HG03064 (cell line): ENCODE results near the gene TBX20.
"Not testable (repeated sequence)": the region's sequence is repeated elsewhere in the genome, so short reads cannot be mapped to it uniquely, and the experiment has no call there.

ENCODE experiments used
- ATAC-seq: cut with Tn5 transposase; IDR thresholded peaks from one replicate; pipeline ENCODE4 v1.9.1; 2021; ENCODE audit warnings: low read depth; ENCODE audit not compliant: unreplicated experiment

The TBX20 gene

DNA sequence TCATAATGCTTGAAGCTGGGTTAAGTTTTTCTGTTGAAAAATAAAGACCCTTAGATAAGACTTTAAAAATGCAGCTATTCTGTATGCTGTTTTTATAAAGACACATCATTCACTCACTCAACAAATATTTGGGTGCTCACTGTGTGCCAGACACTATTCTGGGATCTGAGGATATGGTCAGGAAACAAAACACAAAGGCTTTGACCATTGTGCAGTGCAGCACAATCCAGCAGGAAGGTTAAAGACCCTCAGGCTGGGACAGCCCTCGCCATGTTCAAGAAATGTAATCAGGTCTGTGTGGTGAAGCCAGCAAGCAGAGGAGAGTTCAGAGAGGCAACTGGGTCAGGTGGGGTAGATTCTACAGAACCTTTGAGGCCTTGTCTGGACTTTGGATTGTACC, 31.5 kb downstream of the TBX20 start:
- ATAC-seq: not testable (repeated sequence)

DNA sequence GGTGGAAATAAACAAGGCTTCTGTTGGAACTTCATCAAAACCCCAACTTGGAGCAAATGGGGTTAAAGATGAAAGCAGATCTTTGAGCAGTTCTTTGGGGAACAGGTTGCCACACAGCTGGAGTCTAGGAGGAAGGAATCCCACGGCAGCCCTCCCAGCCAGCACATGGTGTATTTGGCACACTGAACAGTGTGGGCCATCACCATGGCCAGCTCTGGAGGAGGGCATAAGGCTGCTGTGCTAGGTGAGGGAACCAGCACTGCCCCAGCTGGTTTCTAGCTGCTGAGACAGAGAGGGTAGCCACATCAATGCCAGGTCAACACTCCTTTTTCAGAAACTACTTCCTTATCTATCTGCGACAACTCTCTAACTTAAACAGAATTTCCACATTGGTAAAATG, 33.7 kb downstream of the TBX20 start:
- not testable (repeated sequence) for ATAC-seq

DNA sequence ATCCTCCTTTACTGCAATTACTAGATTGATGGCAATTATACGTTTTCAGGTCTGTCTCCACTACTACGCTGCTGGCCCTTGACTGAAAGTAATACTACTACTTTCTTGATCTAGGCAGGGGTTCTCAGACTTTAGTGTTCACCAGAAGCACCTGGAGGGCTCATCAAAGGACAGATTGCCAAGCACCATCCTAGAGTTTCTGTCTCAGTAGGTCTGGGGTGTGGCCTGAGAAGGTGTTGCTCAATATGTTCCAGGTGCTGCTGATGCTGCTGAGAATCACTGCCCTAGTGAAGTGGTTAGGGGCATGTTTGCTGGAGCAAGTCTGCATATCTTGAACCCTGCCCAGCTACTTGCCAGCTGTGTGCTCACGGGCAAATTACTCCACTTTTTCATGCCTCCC, 37.9 kb downstream of the TBX20 start:
- ATAC-seq: not testable (repeated sequence)

DNA sequence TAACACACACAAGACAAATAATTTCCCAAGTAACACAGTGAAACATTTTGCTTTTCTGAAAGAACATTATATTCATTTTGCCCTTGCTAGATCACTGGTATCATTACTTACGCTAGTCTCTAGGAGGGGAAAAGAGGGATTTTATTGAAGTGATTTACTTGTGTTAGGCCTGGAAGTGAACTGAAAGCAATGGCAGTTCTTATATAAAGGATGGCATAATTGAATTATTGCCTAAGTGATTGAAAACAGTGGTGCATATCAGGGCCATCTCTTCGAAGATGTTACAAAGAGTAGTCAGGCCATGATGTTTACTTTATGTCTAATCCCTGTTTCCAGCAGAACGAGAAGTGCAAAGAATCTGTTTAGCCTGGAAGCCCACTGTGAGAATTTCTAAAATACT, 38.8 kb downstream of the TBX20 start:
- ATAC-seq: not testable (repeated sequence)

DNA sequence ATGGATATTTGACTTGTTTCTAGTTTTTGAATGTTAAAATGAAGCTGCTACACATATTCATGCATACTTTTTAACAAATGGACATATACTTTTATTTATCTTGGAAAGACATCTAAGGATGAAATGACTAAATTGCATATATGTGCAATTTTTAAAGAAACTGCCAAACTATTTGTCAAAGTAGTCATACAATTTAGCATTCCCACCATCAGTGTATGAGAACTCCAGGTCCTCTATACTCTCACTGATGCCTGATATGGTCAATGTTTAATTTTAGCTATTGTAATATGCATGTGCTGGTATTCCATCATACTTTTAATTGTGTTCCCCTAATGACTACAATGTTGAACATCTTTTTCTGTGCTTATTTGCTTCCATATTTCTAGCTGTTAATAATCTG, 47.0 kb downstream of the TBX20 start:
- ATAC-seq: not testable (repeated sequence)

DNA sequence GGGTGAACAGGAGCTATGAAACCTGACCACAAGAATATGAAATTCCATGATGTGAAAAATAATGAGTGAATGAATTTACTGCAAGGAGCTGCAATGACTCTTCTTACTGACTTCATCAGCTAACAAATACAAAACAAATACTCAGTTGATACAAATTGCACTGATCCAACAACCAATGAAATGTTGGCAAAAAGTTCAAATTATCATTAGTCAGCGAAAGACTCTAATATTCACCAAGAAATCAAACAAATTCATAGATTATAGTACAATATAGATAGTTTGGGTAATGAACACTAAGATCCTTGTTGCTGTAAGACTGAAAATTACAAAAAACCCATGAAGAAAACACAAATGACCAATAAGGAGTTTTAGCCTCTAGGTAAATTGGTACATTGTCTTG, 49.0 kb downstream of the TBX20 start:
- not testable (repeated sequence) for ATAC-seq

DNA sequence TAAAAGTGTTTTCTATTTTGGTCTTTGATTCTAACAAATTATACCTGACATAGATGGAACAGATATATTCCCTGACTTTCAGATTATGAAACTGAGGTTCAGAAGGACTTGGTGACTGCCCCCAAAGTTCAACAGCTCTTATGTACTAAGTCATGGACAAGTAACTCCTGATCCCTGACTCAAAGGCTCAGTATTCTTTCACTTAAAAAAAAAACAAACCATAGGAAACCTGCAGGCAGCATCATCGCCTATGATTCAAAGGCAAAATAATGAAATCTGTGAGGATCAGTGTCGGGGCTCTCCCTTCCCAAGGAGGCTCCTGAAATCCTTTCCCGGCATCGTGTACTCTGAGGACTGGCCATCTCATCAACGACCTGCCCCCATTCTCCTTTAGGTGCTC, 49.9 kb downstream of the TBX20 start:
- not testable (repeated sequence) for ATAC-seq

DNA sequence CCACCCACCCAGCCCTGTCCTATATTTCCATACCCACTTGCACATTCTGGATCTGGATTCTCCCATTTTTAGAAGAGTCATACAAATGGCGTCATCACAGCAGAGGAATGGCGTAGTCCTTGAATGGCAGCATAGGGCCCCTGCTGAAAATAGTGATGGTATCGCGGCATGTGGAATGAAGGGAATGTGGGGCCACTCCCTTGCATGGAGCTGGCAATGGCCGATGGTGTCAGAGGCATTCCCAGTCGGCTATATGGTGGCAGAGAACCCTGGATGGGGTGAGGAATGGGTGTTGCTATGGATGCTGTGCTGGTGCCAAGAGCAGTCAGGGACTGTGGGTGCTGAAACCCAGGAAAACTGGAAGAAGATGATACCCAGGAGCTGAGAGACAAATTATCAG, 51.5 kb downstream of the TBX20 start:
- not testable (repeated sequence) for ATAC-seq

DNA sequence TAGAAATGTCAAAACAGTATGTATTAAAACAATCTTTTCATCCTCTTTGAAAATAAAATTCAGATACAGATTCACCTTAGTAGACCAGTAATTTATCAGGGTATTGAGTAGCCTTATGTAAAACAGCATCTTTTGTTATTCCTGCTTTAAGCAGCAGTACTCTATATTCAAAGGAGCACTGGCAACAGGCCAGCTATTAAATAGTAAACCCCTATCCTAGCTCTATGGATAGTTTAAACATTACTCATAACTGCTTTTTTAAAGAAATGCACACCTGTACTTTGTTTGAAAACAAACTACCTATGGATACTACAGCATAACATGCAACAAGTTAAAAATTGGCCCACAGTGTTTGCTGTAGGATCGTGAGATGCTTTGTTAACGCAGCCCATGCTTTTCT, 53.7 kb downstream of the TBX20 start:
- not testable (repeated sequence) for ATAC-seq

DNA sequence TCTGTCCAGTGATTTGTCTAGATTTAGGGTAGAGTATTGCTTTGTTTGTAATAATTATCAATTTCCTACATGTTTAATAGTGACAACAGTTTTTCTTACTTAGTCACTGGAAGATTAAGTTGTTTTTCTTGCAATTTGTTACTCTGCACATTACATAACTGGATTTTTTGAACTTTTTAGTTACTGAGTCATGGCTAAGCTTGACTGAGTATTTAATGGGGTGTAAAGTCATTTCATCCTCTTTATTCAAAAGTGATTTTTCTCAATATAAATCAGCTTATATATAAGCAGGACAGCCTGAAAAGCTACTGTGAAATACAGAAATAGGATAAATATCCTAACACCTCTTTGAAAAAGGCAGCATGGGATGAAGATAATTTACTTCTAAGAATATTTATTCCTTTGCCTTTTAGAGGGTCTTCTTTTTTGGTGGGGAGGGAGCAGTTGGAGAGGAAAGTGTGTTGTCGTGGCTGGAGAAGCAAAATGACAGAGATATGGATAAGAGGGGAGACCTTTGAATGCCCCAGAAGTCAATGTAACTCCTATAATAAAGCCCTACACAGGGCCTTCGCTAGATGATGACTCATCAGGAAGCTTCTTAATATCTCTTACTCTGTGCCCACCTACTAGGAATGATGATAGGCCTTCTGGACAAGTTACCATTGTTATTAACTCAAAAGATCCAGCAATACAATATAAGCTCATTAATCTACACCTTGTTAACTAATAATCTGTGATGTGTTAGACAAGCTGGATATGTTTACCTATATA, 55.3 kb downstream of the TBX20 start:
- not testable (repeated sequence) for ATAC-seq

DNA sequence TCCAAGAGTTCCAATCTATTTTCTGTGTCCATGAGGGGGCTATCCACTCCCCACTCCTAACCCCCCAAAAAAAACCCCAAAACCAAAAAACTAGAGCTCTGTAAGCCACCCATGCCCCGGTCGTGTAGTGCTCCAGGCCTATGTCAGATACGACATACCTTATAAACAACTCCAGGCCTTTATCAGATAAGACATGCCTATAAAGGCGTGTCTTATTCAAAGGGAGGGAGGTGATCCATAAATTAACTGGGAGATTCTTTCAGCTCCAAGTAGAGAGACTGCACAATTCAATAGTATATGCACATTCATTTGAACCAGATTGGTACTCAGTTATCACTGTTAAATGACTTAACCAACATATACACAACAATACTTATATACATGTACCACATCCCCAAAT, 62.3 kb downstream of the TBX20 start:
- not testable (repeated sequence) for ATAC-seq

DNA sequence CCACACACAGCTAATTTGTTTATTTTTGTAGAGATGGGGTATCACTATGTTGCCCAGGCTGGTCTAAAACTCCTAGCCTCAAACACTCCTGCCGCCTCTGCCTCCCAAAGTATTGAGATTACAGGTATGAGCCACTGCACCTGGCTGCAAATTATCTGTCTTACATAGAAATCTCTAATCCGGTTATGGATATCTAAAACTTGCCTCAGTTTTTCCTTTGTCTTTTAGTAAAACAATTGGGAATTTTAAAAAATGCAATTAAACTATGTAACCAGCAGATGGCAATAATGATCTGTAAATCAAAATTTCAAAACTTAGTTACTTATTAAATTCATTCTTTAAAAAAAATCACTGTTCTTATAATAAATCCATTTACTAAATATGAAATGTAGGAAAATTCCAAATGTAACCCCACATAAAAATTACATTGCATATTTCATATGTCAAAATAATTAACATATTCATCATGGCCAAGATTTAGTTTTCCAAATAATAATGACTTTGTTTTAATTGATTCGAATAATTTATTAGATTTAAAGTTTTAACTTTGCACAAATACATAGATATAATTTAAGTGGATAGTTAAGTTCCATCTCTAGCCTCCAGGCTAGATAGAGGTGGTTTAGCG, 63.6 kb downstream of the TBX20 start:
- ATAC-seq: not testable (repeated sequence)

DNA sequence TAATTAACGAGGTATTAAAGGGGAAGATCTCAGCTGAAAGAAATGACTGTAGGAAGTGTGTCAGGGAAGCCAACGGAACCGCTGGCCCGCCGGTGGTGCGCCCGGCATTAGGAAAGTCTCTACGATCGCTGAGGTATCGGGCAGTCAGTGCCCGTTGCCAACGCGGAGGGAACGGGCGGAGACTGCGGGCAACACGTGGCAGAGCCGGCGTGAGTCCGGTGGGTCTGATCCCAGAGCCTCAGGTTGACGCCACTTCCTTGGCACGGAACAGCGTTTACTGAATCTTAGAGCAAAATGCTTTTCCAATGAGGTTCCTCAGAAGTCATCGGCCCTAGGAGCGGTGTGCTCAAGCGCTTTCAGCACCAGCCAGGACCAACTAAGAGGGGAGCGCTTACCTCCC, 67.1 kb downstream of the TBX20 start:
- not testable (repeated sequence) for ATAC-seq

DNA sequence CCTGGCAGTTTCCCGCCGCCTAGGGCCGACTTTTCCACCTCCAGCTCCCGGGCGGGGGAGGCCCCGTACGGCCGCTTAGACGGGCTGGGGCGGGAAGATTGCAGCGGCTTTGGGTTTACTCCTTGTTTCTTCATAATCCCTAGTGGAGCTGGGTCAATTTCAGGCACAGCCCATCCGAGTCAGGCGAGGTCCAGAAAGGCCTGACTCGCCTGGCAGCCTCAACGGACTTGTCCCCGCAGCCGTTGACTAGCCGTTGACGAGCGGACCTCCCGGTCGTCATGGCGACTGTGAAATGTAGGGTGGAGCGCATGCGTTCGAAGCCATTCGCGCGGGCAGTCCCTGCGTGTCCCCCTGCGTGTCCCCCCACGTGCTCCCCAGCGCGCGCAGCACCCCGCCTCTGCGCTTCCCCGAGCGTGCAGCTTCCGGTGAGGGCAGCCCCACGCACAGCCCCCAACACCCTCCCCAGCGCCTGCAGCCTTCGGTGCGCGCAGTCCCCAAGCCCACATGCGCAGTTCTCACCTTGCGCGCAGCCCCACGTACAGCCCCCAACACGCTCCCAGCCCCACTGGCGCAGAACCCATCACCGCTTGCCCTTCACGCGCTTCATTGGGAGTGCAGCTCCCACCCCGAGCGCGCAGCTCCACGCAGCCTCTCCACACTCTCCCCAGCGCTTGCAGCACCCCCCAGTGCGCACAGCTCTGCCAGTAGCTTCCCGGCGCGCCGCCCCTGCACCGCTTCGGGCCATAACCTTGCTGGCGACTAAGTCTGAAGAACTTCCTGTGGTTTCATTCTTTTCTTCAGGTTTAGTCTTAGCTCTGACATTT, 67.8 kb downstream of the TBX20 start:
- ATAC-seq: no peak

DNA sequence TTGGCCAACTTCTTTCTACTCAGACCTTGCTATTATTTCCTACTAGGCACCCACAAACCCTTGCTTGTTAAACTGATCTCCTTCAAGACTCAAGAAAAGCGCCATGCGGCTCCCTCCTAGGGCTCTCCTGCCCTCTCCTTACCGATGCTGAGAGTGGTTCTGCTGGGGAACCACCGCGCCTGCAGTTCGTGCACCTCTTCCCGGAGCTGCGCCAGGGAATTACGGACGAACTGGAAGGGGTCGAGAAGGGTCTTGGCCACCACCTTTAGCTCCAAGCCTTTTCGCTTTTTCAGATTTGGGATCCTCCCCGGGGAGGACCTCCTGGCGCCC, 68.4 kb downstream of the TBX20 start:
- ATAC-seq: not testable (repeated sequence)

DNA sequence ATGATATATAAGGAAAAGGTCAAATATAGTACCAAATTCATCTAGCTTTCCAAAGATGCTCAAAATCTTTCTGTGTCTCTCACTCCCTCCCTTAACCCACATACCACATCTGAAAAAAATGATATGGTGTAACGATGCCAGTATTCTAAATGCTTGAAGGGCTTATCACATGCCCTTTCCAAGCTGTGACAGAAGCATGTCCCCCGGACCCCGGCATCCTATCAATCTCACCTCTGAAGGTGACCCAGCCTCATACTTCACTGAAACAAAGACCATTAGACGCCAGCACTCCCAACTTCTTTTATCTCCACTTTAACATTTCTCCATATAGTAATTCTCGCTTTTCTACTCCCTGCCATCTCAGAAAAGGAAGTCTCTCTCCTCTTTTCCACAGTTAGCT, 68.9 kb downstream of the TBX20 start:
- not testable (repeated sequence) for ATAC-seq

DNA sequence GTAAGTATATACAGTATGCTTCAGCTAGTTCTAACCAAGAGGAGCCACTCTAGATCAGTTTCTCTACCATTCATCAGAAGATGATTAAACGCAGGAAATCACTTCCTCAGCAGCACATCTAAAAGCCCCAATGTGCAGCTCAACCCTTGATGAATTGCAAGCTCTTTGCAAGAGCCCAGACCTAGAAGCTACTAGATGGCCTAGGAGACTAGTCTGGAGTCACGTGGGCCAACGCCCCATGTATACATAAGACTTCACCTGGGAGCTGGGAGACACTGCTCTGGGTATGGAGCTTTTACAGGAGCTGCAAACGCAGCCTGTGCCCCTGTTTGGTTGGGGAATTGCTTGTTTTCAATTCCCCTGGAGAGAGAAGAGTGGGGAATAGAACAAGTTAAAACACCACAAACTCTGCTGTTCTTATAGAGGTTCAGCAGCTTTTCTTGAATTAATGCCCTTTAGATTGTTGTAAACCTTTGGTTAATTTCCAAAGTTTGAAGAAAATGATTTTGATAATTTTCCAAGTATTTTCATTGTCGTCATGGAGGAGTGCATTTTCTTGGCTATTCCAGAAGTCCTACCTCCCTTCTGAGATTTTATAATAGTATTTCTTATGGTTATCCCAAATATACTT, 69.9 kb downstream of the TBX20 start:
- not testable (repeated sequence) for ATAC-seq

DNA sequence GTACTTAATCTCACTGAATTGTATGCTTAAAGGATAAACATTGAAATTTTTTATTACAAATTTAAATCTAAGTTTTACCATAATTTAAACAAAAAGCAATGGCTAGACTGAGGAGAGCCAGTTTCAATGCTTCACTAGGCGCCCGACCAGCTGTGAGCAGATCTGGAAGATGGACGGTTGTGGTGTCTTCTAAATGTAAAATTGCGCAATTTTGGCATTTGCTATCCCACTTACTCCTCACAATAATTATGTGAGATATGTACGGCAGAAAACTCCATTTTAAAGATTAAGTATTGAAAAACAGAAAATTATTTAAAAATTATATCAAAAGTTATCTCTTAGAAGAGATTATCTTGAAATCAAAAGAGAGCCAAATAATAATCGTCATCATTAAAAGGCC, 73.2 kb downstream of the TBX20 start:
- ATAC-seq: not testable (repeated sequence)

DNA sequence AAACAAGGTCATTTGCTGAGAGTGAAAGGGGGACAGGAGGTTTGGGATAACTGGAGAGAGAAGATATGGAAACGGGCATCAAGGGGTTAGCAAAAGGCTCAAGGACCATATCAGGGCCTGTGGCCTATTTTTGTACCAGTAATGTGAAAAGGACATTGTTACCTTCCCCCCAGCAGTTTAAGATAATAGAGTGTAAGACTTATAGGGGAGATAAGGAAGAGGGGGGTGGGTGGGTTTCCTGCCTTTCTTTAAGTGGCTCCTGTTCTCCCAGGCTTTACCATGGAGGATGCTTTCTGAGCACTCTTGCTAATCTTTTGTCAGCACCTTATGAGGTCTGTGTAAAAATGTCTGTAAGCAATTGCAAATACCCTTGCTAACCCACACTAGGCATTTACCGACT, 80.7 kb downstream of the TBX20 start:
- not testable (repeated sequence) for ATAC-seq

DNA sequence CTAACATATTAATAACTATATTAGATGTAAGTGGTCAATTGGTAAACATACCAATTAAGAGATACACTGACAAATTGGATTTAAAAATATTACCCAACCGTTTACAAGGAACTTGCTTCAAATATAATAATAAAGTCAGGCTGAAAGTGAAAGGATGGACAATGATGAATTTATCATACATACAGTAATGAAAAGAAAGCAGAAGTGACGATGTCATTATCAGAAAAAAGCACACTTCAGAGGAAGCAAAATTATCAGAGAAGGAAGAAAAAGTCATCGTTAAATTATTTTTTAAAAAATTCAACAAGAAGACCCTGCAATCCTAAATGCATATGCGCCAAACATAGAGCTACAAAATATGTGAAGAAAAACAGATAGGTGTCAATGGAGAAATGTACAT, 81.8 kb downstream of the TBX20 start:
- not testable (repeated sequence) for ATAC-seq

DNA sequence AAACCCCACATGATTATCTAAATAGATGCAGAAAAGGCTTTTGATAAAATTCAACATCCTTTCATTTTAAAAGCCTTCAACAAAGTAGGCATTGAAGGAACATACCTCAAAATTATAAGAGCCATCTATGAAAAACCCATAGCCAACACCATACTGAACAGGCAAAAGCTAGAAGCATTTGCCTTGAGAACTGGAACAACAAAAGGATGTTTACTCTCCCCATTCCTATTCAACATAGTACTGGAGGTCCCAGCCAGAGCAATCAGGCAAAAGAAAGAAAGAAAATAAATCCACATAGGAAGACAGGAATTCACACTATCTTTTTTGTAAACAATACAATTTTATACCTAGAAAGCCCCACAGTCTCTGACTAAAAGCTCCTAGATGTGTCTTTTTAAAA, 86.2 kb downstream of the TBX20 start:
- not testable (repeated sequence) for ATAC-seq
